Fibroblast of the aortic adventitia (primary cell): ENCODE results near the gene SVOP. TPM values are rescaled to one million over a fixed set of nuclear protein-coding genes. Genes with fewer than 3 reads are reported as not detected.

Experiments
- DNase-seq: peaks from one replicate; pipeline ENCODE4 v3.0.0-alpha.2; 2010; ENCODE audit warnings: low read depth
- H3K4me3 ChIP-seq: 2 replicates; pipeline ENCODE4 v1.5.1; 2011; ENCODE audit warnings: low read depth, mild to moderate bottlenecking, control low read depth, low read length, moderate library complexity
- CTCF ChIP-seq: IDR thresholded peaks from 2 replicates; pipeline ENCODE4 v1.5.1; 2011; ENCODE audit warnings: mild to moderate bottlenecking, low read length, control low read depth, inconsistent platforms; ENCODE audit not compliant: insufficient read depth
- total RNA-seq: library from RNA; depleted of rRNA; stranded (reverse); fragments of >200 nt; gene quantifications from 2 replicates; pipeline ENCODE4 v1.2.3, GENCODE V29; 2012; ENCODE audit warnings: low replicate concordance

SVOP gene
- total RNA-seq, 1 donor = not detected

- no peak overlapping the region for H3K4me3 ChIP-seq
- no peak for TF ChIP-seq CTCF
- peak; percentile 11 for DNase-seq
Observed at GRCh38 chr12:108890208-108890607, 130.7 kb downstream of the SVOP start.

GRCh38 chr12:108888031-108888430 is 132.8 kb downstream of the SVOP start:
- DNase-seq = no peak
- no peak for TF ChIP-seq CTCF
- H3K4me3 ChIP-seq = no peak overlapping the region

GRCh38 chr12:108886873-108887629 is 133.8 kb downstream of the SVOP start:
- TF ChIP-seq CTCF = no peak
- no peak for DNase-seq
- no peak overlapping the region for H3K4me3 ChIP-seq

GRCh38 chr12:108884116-108885012 is 136.5 kb downstream of the SVOP start:
- DNase-seq = peak; percentile 20
- peak; percentile 49 for TF ChIP-seq CTCF

GRCh38 chr12:108881953-108882352 is 138.9 kb downstream of the SVOP start:
- DNase-seq = no peak
- no peak overlapping the region for H3K4me3 ChIP-seq
- no peak for TF ChIP-seq CTCF

More at GRCh38 chr12:108884116-108885012, 136.5 kb downstream of the SVOP start:
- H3K4me3 ChIP-seq = no peak overlapping the region

- TF ChIP-seq CTCF = no peak
- no peak within 1 kb of the TSS for H3K4me3 ChIP-seq
- no peak for DNase-seq
Observed at GRCh38 chr12:108879615-108880254, 141.1 kb downstream of the SVOP start, which contains the start of gene DAO. Gene DAO (plus strand): TSS chr12:108880092. CDS start chr12:108885007, 4,915 bp downstream.
